Upper lobe of right lung (tissue), 1 donor: ENCODE results near the gene LAMTOR2. TPM values are rescaled to one million over a fixed set of nuclear protein-coding genes. Genes with fewer than 3 reads are reported as not detected.
"Not testable (repeated sequence)": the region's sequence is repeated elsewhere in the genome, so short reads cannot be mapped to it uniquely, and the experiment has no call there.

Experiments
- ATAC-seq: fragments of 200-7000 bp; cut with Tn5 transposase; one replicate; pipeline ENCODE4 v1.9.1; 2020; ENCODE audit warnings: mild to moderate bottlenecking, moderate library complexity
- DNase-seq: peaks from one replicate; pipeline ENCODE4 v3.0.0-alpha.2; 2020
- H3K27ac ChIP-seq: fragments of 200-600 bp; one replicate; pipeline ENCODE4 v1.8.0; 2022
- H3K27me3 ChIP-seq: fragments of 200-600 bp; one replicate; pipeline ENCODE4 v1.8.0; 2022; ENCODE audit warnings: mild to moderate bottlenecking
- H3K36me3 ChIP-seq: fragments of 200-600 bp; one replicate; pipeline ENCODE4 v1.8.0; 2022
- H3K4me1 ChIP-seq: fragments of 200-600 bp; one replicate; pipeline ENCODE4 v1.8.0; 2022
- H3K4me3 ChIP-seq: fragments of 200-600 bp; one replicate; pipeline ENCODE4 v1.8.0; 2022; ENCODE audit warnings: mild to moderate bottlenecking
- H3K9me3 ChIP-seq: fragments of 200-600 bp; one replicate; pipeline ENCODE4 v1.8.0; 2022
- CTCF ChIP-seq: fragments of 200-600 bp; IDR thresholded peaks from one replicate; pipeline ENCODE4 v1.8.0; 2022; ENCODE audit warnings: antibody characterized with exemption
- intact Hi-C: fragments of 100-400 bp; cut with DNase I; formaldehyde crosslinking; loops from one replicate; pipeline ENCODE4 v1.11.0; 2022
- total RNA-seq: library from RNA; stranded (reverse); fragmentation: NEBNext Ultra II Directional; extraction: Animal tissue kit (Norgen Biotek cat#: 25700); gene quantifications from one replicate; pipeline ENCODE4 v1.2.1, GENCODE V29; 2021
- donor health status: DM: no; HTN: yes; CAD: no; lungs with severe emphysema.

The LAMTOR2 gene
- total RNA-seq, 1 donor from 2014 or later = 49.7 TPM

- intact Hi-C loops = no loop called here
- ATAC-seq (no peak), DNase-seq (no peak)
- H3K4me1 ChIP-seq = peaks cover 6% of the 10 kb centered on the region
- no peaks in the 10 kb centered on the region for H3K27me3 ChIP-seq
- H3K4me3 ChIP-seq = no peak overlapping the region
- no peaks in the 10 kb centered on the region for H3K9me3 ChIP-seq
- no peak overlapping the region for H3K27ac ChIP-seq
- no peaks in the 10 kb centered on the region for H3K36me3 ChIP-seq
- no peak for TF ChIP-seq CTCF
Observed at GRCh38 chr1:156024801-156025200, 29.8 kb upstream of the LAMTOR2 start.

- intact Hi-C loops = no loop called here
- Histone ChIP-seq H3K36me3 (no peaks in the 10 kb centered on the region), H3K27ac (no peak overlapping the region), H3K27me3 (no peaks in the 10 kb centered on the region), H3K4me3 (no peak overlapping the region), H3K4me1 (peaks cover 4% of the 10 kb centered on the region), H3K9me3 (no peaks in the 10 kb centered on the region)
- peak; percentile 57 for TF ChIP-seq CTCF
- DNase-seq (peak; percentile 76), ATAC-seq (peak; percentile 93)
Observed at GRCh38 chr1:156025876-156026275, 28.7 kb upstream of the LAMTOR2 start.

GRCh38 chr1:156026588-156026987 is 28.0 kb upstream of the LAMTOR2 start:
- DNase-seq (no peak), ATAC-seq (no peak)
- H3K27me3 ChIP-seq = no peaks in the 10 kb centered on the region
- no peaks in the 10 kb centered on the region for H3K36me3 ChIP-seq
- no peaks in the 10 kb centered on the region for H3K9me3 ChIP-seq
- no peak overlapping the region for H3K27ac ChIP-seq
- intact Hi-C loops = no loop called here
- H3K4me1 ChIP-seq = no peaks in the 10 kb centered on the region
- no peak overlapping the region for H3K4me3 ChIP-seq
- no peak for TF ChIP-seq CTCF

DNA sequence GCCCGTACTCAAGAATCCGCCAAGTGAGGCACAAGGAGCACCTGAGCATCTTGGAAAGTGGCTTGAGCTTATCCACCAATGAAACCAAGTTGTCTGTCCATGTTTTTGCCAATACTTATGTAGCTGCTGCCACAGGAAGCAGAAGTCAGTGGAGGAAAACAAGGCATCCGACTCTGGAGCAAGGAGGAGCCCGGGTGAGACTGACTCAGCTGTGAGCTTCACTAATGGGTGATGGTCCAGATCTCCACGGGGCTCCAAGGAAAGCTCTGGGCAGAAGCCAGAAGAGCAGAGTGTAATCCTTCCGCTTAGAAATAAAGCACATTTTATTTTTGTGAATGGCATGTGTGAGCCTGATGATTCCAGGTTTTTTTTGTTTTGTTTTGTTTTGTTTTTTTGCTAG is 21.6 kb upstream of the LAMTOR2 start:
- ATAC-seq (no peak), DNase-seq (no peak)
- intact Hi-C loops = no loop called here
- Histone ChIP-seq H3K4me3 (no peak overlapping the region), H3K9me3 (no peaks in the 10 kb centered on the region), H3K27ac (no peak overlapping the region), H3K36me3 (peaks cover 15% of the 10 kb centered on the region), H3K27me3 (no peaks in the 10 kb centered on the region), H3K4me1 (no peaks in the 10 kb centered on the region)
- no peak for TF ChIP-seq CTCF

GRCh38 chr1:156034991-156035390 is 19.6 kb upstream of the LAMTOR2 start:
- DNase-seq, ATAC-seq, H3K27me3 ChIP-seq, H3K9me3 ChIP-seq, intact Hi-C loops, H3K4me1 ChIP-seq, H3K27ac ChIP-seq, H3K4me3 ChIP-seq: not testable (repeated sequence)
- peaks cover 26% of the 10 kb centered on the region for H3K36me3 ChIP-seq

DNA sequence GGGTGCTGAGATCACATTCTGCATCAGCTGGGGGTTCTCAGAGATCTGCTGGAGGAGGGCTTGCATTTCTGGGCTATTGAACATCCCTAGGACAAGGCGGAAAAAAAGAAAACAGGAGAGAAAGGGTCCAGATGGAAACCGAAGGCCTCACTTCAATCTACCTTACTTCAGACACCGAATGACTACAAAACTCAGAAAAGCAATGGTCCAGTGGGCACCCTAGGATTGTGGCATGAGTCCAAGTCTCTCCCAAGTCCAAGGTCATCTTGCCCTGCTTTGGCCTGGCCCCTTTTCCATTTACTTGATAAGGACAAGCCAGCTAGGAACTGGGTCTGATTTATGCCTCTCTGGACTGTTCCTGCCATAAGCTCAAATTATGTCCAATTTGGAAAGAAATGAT is 11.8 kb upstream of the LAMTOR2 start:
- H3K27me3 ChIP-seq = no peaks in the 10 kb centered on the region
- DNase-seq = no peak
- ATAC-seq = no peak
- no peak for TF ChIP-seq CTCF
- no peaks in the 10 kb centered on the region for H3K4me1 ChIP-seq
- no peak overlapping the region for H3K27ac ChIP-seq
- H3K4me3 ChIP-seq = no peak overlapping the region
- intact Hi-C loops = no loop called here
- no peaks in the 10 kb centered on the region for H3K9me3 ChIP-seq
- peaks cover 56% of the 10 kb centered on the region for H3K36me3 ChIP-seq
